Activated T-cell treated with anti-CD3 and anti-CD28 coated beads, Interleukin-2, amount 50 U/mL, for 72 hours (primary cell): ENCODE results near the gene BMP7. TPM values are rescaled to one million over a fixed set of nuclear protein-coding genes. Genes with fewer than 3 reads are reported as not detected.
A peak's percentile ranks its signal among the peaks of the same experiment; 100 is the strongest.

Experiments
- ATAC-seq, 2 donors: fragments of 150-1000 bp; cut with Tn5 transposase; replicated peaks in 1 of 2; 2 replicates each; pipeline ENCODE4 v1.10.0; 2021; ENCODE audit warnings: moderate library complexity in 2 of 2, mild to moderate bottlenecking in 1 of 2
- DNase-seq, 2 donors: peaks; one replicate each; pipeline ENCODE4 v3.0.0; 2021 to 2022; ENCODE audit warnings: mixed read lengths in 1 of 2
- H3K27ac Mint-ChIP-seq: one replicate; pipeline ENCODE4 v1.8.0; 2022; ENCODE audit warnings: mild to moderate bottlenecking, moderate library complexity, mixed read lengths
- H3K27me3 Mint-ChIP-seq: one replicate; pipeline ENCODE4 v1.8.0; 2022; ENCODE audit warnings: low read depth, mixed read lengths
- H3K36me3 Mint-ChIP-seq, 2 donors: one replicate each; pipeline ENCODE4 v1.8.0; 2022; ENCODE audit warnings: mixed read lengths in 2 of 2, mild to moderate bottlenecking in 1 of 2; ENCODE audit not compliant: insufficient read depth in 2 of 2
- H3K4me1 Mint-ChIP-seq: one replicate; pipeline ENCODE4 v1.8.0; 2022; ENCODE audit warnings: low read depth, mixed read lengths
- H3K4me3 Mint-ChIP-seq, 2 donors: one replicate each; pipeline ENCODE4 v1.8.0; 2022; ENCODE audit warnings: mild to moderate bottlenecking in 2 of 2, mixed read lengths in 2 of 2, moderate library complexity in 2 of 2
- H3K9me3 Mint-ChIP-seq, 2 donors: one replicate each; pipeline ENCODE4 v1.8.0; 2022; ENCODE audit warnings: mixed read lengths in 2 of 2
- total RNA-seq, 2 donors: library from RNA; stranded (reverse); gene quantifications; one replicate each; pipeline ENCODE4 v1.2.3, GENCODE V29; 2022

Gene BMP7
- total RNA-seq, 2 donors from 2014 or later = 0.31 to 0.39 TPM

DNA sequence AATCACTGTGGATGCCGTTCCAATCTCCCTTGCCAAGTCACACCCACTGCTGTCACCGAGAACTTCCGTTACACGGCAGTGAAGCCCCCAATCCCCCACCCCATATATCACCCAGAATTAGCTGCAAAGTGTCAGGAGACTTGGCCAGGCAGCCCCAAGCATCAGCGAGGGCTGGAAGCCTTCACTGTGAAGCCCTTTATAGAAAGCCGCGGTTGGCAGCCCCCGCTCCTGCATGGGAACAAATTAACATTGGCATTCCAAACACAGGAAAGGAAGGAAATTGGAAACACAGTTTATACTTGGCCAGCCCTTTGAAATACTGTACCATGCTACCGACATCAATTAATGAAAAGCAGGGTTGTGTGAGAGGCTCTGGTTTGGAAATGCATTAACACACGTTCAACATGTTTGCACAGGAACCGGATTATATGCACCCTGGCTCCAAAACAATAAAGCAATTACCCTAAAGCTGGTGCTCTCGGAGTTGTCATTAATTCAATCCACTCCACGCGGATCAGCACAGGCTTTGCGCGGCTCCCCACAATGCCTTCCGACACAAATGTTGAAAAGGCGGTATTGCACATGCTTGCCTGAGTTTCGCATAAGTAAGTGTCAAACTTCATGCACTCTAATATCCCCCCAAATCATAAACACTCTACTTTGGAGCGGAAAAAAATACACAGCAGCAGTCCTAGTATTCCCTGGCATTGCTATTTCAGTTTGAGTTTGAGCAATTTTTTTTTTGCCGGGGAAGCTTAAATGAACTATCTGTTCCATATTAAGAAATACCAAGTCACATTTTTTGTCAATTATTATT is 7.1 kb downstream of the BMP7 start:
- H3K4me1 Mint-ChIP-seq = peaks cover 6% of the 10 kb centered on the region
- ATAC-seq = no peak
- no peaks in the 10 kb centered on the region for H3K9me3 Mint-ChIP-seq
- peaks cover 75% of the 10 kb centered on the region for H3K27me3 Mint-ChIP-seq
- no peak overlapping the region for H3K4me3 Mint-ChIP-seq
- no peak for DNase-seq
- no peaks in the 10 kb centered on the region for H3K36me3 Mint-ChIP-seq
- no peak overlapping the region for H3K27ac Mint-ChIP-seq

DNA sequence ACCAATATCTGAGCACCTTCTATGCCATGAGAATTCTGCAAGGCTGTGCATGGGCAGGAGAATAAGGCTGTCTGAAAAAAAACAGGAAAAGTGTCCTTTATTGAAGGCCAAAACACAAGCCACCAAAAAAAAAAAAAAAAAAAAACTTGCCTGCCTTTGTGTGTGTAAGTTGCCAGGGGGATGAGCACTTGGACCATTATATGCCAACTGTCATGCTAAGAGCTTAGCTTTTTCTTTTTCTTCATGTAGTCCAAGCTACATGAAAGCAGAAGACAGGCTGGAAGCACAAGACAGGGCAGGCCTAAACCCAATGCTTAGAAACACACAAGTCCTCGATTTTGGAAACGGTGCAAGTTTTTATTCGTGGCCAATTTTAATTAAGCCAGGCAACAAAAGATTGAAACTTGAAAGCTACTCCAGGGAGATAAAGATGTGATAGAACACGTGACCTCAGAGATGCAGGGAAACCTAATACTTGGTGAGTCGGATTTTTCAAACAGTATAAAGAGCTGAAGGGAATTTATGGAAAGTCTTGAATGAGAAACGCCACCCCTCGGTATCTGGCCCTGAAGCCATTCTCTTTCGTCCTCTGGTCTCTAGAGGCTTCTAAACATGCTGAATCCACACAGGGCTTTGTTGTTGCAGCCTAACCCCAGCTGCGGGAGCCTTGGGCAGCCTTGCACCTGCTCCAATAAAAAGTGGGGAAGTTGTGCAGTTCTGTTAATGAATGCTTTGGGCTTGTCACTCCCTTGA is 8.6 kb downstream of the BMP7 start:
- Mint-ChIP-seq H3K4me3 (no peak overlapping the region), H3K9me3 (no peaks in the 10 kb centered on the region), H3K27ac (no peak overlapping the region), H3K36me3 (no peaks in the 10 kb centered on the region), H3K27me3 (peaks cover 60% of the 10 kb centered on the region), H3K4me1 (no peaks in the 10 kb centered on the region)
- no peak for ATAC-seq
- DNase-seq = no peak

GRCh38 chr20:57256908-57257307 is 9.5 kb downstream of the BMP7 start:
- no peak overlapping the region for H3K27ac Mint-ChIP-seq
- DNase-seq (no peak), ATAC-seq (no peak)
- peaks cover 51% of the 10 kb centered on the region for H3K27me3 Mint-ChIP-seq
- no peaks in the 10 kb centered on the region for H3K36me3 Mint-ChIP-seq
- no peaks in the 10 kb centered on the region for H3K4me1 Mint-ChIP-seq
- no peaks in the 10 kb centered on the region for H3K9me3 Mint-ChIP-seq
- no peak overlapping the region for H3K4me3 Mint-ChIP-seq

- ATAC-seq = no peak
- Mint-ChIP-seq H3K27ac (no peak overlapping the region), H3K36me3 (no peaks in the 10 kb centered on the region), H3K4me1 (peaks cover 3% of the 10 kb centered on the region), H3K9me3 (no peaks in the 10 kb centered on the region), H3K27me3 (peaks cover 48% of the 10 kb centered on the region), H3K4me3 (no peak overlapping the region)
- no peak for DNase-seq
These were observed 10.2 kb downstream of the BMP7 start for GRCh38 chr20:57256205-57256604.

DNA sequence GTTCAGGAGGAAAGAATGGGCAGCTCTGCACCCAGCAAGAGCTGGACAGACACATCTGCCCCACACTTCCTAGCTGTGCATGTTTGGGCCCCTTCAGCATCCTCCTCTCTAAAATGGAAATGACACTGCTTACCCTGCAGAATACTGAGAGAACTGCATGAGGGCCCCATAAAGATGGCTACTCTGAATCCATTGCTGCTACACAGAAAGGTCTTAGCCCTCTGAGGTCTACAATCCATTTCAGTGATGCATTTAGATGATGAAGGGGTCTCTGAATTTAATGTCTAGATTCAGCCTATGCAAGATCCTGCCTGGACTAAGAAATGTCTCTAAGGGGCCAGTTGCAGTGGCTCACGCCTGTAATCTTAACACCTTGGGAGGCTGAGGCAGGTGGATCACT is 11.3 kb downstream of the BMP7 start:
- DNase-seq (no peak), ATAC-seq (no peak)
- H3K27ac Mint-ChIP-seq = no peak overlapping the region
- no peaks in the 10 kb centered on the region for H3K36me3 Mint-ChIP-seq
- no peak overlapping the region for H3K4me3 Mint-ChIP-seq
- peaks cover 41% of the 10 kb centered on the region for H3K27me3 Mint-ChIP-seq
- H3K4me1 Mint-ChIP-seq = peaks cover 12% of the 10 kb centered on the region
- no peaks in the 10 kb centered on the region for H3K9me3 Mint-ChIP-seq

DNA sequence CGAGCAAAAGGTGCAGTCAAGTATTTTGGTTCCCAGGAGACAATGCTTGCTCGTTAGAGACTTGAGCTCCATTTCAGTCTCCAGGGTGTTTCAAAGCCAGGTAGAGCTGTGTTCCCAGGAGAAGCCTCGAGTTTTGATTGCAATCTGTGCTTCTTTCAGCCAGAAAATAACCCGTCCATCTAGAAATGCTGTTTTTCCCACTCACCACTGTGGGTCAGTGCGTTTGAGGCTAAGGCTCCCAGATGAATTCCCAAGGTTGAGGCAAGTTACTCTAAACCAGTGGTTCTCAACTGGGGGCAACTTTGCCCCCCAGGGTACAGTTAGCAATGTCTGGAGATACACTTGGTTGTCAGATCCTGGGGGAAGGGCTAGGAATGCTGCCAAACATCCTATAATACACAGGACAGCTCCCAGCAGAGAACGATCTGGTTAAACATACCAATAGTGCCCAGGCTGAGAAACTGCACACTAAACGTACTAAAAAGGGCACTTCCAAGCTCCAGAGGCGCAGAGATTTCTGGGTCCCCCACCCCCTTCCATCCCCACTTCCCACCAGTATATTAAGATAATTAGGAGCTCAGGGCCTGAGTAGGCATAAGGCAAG is 13.8 kb downstream of the BMP7 start:
- Mint-ChIP-seq H3K9me3 (no peaks in the 10 kb centered on the region), H3K36me3 (no peaks in the 10 kb centered on the region), H3K27ac (no peak overlapping the region), H3K4me3 (no peak overlapping the region), H3K4me1 (peaks cover 12% of the 10 kb centered on the region), H3K27me3 (peaks cover 15% of the 10 kb centered on the region)
- no peak for ATAC-seq
- DNase-seq = no peak

- no peak for ATAC-seq
- Mint-ChIP-seq H3K27ac (no peak overlapping the region), H3K9me3 (no peaks in the 10 kb centered on the region), H3K4me3 (no peak overlapping the region), H3K27me3 (peaks cover 13% of the 10 kb centered on the region), H3K4me1 (peaks cover 12% of the 10 kb centered on the region), H3K36me3 (no peaks in the 10 kb centered on the region)
- DNase-seq = no peak
These were observed 14.5 kb downstream of the BMP7 start for GRCh38 chr20:57251949-57252348.

GRCh38 chr20:57251344-57251743 is 15.1 kb downstream of the BMP7 start:
- Mint-ChIP-seq H3K4me1 (peaks cover 12% of the 10 kb centered on the region), H3K27ac (no peak overlapping the region), H3K27me3 (peaks cover 13% of the 10 kb centered on the region), H3K9me3 (no peaks in the 10 kb centered on the region), H3K4me3 (peak overlapping the region; percentile 8 to 32), H3K36me3 (no peaks in the 10 kb centered on the region)
- peak; percentile 58 to 66 for ATAC-seq
- peak in 1 of 2 donors; percentile 9 for DNase-seq

DNA sequence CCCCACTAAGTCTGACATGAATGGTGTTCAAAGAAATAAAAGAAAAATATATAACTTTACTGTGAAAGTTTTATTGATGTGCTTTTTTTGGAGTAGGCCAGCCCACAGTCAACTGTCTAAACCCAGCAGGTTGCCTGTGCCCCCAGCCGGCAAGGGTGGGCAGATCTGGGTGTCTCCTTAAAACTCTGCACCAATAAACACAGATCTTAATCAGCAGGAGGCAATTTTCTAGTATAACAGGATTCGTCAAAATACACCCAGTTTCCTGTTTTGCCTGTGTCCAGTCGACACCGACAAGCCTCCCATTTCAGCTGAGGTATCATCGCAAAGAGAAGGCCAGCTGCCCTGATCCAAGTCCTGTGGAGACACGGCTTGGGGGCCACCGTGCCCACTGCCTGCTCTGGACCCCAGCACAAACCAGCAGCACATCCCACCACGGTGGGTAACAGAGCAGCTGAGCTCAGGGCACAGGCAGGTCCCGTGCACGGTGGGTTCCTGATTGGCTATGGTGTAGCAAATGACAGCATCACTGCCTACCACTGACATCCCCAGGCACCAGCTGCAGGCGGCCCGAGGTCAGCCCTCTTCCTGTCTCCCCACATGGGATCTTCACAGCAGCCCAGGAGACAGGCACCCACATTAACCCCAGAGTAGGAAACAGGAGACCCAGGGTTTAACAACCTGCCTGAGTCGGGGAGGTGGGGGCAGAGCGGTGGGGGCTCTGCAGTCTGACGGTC is 15.7 kb downstream of the BMP7 start:
- Mint-ChIP-seq H3K9me3 (no peaks in the 10 kb centered on the region), H3K4me1 (peaks cover 12% of the 10 kb centered on the region), H3K4me3 (peak overlapping the region; percentile 8 to 32), H3K36me3 (no peaks in the 10 kb centered on the region), H3K27ac (no peak overlapping the region), H3K27me3 (peaks cover 13% of the 10 kb centered on the region)
- DNase-seq (peak; percentile 20 to 22), ATAC-seq (peak; percentile 75 to 79)

GRCh38 chr20:57249772-57250171 is 16.7 kb downstream of the BMP7 start:
- Mint-ChIP-seq H3K27me3 (peaks cover 7% of the 10 kb centered on the region), H3K27ac (no peak overlapping the region), H3K4me3 (no peak overlapping the region), H3K9me3 (no peaks in the 10 kb centered on the region), H3K4me1 (peaks cover 12% of the 10 kb centered on the region), H3K36me3 (no peaks in the 10 kb centered on the region)
- no peak for DNase-seq
- no peak for ATAC-seq

DNA sequence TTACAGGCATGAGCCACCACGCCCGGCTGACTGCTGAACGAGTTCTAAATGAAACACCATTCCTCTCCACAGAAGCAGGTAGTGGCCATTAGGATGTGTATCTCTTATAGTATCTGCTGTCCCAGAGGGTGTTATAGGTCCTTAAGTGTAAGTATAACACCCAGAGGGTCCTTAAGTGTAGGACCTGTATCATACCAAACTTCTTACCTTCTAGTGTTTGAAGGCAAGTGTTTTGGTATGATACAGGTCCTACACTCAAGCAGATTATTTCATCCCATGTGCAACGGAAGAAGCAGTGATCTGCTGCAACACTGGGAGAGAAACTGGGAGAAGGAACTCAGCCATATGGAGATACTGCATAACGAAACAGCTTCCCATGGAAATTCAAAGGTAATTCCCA is 17.4 kb downstream of the BMP7 start:
- no peak for DNase-seq
- Mint-ChIP-seq H3K27me3 (peaks cover 6% of the 10 kb centered on the region), H3K27ac (no peak overlapping the region), H3K36me3 (no peaks in the 10 kb centered on the region), H3K4me3 (no peak overlapping the region), H3K4me1 (peaks cover 12% of the 10 kb centered on the region), H3K9me3 (no peaks in the 10 kb centered on the region)
- ATAC-seq = no peak

- DNase-seq (no peak), ATAC-seq (no peak)
- Mint-ChIP-seq H3K27ac (no peak overlapping the region), H3K4me1 (peaks cover 12% of the 10 kb centered on the region), H3K27me3 (peaks cover 6% of the 10 kb centered on the region), H3K9me3 (no peaks in the 10 kb centered on the region), H3K4me3 (no peak overlapping the region), H3K36me3 (no peaks in the 10 kb centered on the region)
These were observed 18.2 kb downstream of the BMP7 start for GRCh38 chr20:57248132-57248797.
